HepG2 (cell line): ENCODE results near the gene ATP10A.

Experiments used
- CAMTA2 ChIP-seq: sonication (generic); formaldehyde crosslinking; IDR thresholded peaks from 2 replicates; pipeline ENCODE4 v1.4.0; 2020; ENCODE audit warnings: mild to moderate bottlenecking, missing genetic modification reagents, borderline replicate concordance
- CHD2 ChIP-seq: IDR thresholded peaks from 2 replicates; pipeline ENCODE4 v1.6.1; 2011; ENCODE audit warnings: low read depth, low read length, improper control_type of control experiment
- NCOR1 ChIP-seq: fragments of 200-600 bp; sonication (generic); IDR thresholded peaks from 2 replicates; pipeline ENCODE4 v1.7.0; 2017; ENCODE audit warnings: antibody characterized with exemption, low read length, borderline replicate concordance

- TF ChIP-seq CAMTA2 (CRISPR knock-in tag), result no peak
- TF ChIP-seq CHD2, result no peak
- no peak for TF ChIP-seq NCOR1
Observed at GRCh38 chr15:25884370-25884769, 21.2 kb upstream of the ATP10A start.
